ENCODE data around the gene VMO1.

The VMO1 gene

DNA sequence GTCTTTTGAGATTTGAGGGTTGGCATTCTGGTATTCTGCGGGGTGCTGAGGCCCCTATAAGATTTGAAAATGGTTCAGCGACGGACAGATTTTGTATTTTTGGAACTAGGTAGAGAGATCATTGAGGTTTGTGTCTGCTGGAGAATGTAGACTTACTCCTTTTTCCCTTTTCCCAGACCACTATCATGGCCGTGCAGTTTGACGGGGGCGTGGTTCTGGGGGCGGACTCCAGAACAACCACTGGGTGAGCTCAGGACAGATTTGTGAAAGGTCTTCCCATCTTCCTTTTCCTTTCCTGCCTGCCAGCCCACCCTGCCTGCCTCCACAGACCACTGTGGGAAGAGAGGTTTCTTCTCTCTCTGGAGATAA, 10.4 kb upstream of the VMO1 start:
- DNase-seq: peak; percentile 17

DNA sequence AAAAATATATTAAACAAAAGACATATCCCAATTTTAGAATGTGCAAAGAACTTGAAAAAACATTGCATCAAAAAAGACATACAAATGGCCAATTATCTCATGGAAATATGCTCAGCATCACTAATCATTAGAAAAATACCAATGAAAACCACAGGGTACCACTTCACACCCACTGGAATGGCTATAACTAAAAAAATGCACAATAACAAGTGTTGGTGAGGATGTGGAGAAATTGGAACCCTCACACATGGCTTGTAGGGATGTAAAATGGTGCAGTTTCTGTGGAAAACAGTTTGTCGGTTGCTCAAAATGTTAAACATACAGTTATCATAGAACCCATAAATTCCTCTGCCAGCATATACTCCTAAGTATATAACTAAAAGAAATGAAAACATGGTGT, 9.0 kb upstream of the VMO1 start:
- no peak for DNase-seq

DNA sequence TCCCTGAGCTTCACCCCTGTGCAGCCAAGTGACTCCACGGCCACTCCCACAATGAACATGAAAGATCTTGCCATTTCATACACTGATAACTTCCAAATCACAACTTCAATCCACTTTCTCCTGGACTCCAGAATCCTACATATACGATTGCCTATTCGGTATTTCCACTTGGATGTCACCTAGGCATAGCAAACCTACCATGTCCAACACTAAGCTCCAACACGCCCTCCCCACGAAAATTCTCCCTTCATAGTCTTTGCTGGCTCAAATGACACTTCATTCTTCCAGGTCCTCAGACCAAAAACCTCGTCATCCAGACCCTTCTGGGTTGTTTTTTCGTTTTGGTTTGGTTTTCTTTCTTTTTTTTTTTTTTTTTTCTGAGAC, 4.5 kb upstream of the VMO1 start:
- peak; percentile 86 for DNase-seq

DNA sequence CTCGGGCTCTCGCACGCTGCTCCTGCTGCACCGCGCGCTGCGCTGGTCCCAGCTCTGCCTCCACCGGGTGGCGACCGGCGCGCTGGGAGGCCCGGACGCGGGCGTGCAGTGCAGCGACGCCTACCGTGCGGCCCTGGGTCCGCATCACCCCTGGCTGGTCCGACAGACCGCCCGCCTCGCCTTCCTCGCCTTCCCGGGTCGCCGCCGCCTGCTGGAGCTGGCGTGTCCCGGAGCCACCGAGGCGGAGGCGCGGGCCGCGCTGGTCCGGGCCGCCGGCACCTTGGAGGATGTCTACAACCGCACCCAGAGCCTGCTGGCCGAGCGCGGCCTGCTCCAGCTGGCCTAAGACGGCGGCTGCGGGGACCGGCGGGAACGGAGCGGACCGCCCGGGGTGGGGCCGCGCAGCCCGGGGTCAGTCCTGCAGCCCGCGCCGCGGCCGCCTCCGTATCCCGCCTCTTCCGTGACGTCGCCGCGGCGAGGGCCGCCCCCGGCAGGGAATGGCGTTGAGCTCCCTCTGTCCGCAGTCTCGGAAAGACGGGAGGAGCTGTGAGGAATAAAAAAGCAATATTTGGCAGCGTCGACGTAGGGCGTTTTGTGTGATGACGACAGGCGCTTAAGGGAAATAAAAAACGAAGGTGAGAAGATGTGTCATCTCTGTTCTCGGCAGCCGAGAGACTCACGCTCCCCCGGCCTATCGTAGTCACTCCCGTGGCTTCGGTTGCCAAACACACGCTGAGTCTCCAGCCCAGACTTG, 4.0 kb upstream of the VMO1 start:
- peak; percentile 86 for DNase-seq

DNA sequence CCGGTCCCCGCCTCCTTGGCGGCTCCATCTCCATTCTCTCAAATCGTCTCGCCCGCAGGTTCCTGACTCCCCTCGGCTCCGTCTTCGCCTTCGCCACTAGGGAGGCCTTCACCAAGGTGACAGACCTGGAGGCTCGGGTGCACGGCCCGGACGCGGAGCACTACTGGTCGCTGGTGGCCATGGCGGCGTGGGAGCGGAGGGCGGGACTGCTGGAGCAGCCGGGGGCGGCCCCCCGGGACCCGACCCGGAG, 3.5 kb upstream of the VMO1 start:
- no peak for DNase-seq

DNA sequence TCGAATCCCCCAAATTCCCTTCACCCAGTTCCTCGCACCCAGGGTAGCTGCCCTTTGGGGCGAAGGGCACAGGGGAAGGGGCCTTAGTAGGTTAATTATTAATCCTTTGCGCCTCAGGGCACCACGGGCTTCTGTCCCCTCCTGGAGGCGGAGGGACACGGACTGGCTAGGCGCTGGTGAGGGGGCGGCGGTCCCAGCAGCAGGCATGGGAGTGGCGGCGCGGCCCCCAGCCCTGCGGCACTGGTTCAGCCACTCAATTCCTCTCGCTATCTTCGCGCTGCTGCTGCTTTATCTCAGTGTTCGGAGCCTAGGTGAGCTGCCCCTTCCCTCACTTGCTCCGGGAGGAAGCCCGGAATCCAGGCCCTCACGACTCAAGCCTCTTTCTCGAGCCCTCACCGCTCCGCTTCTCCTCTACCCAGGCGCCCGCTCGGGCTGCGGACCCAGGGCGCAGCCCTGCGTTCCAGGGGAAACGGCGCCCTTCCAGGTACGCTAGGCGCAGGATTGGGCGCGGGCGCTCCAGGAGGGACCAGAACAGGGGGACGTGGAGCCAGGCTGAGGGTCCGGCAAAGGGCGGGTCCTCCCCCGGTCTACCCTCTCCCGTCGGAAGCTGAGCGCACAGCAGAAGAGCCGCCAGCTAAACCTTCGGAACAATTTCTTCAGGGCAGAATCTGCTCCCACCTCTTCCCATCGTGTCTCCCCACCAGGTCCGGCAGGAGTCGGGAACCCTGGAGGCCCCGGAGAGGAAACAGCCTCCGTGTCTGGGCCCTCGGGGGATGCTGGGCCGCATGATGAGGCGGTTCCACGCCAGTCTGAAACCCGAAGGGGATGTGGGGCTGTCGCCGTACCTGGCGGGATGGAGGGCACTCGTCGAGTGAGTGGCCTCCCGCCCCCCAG, 2.9 kb upstream of the VMO1 start, which contains the start of gene GLTPD2:
GLTPD2 (plus strand) TSS at position 158 of the 894 bp plus-strand sequence; CDS start at position 206, 48 bp downstream.
- no peak for DNase-seq

DNA sequence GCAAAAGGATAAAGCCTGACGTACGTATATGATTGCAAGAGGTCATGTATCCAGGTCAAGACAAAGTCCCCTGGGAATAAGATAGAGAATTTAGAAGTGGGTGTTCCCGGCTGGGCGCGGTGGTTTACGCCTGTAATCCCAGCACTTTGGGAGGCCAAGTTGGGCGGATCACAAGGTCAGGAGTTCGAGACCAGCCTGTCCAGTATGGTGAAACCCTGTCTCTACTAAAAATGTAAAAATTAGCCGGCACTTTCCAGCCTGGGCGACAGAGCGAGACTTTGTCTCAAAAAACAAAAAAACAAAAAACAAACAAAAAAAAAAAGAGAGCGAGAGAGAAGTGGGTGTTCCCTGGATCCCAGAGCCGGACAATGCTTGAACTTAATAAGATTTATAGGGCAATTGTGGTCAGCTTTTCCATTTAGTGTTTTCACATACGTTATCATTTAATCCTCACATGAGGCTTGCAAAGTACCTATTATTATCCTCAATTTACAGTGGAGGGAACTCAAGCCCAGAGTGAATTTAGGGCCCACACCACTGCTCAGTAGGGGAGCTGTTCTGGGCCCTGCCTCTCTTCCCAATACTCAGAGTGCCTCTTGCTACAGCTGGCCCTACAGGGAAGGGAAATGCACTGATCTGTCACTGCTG, 2.1 kb upstream of the VMO1 start:
- DNase-seq: no peak

DNA sequence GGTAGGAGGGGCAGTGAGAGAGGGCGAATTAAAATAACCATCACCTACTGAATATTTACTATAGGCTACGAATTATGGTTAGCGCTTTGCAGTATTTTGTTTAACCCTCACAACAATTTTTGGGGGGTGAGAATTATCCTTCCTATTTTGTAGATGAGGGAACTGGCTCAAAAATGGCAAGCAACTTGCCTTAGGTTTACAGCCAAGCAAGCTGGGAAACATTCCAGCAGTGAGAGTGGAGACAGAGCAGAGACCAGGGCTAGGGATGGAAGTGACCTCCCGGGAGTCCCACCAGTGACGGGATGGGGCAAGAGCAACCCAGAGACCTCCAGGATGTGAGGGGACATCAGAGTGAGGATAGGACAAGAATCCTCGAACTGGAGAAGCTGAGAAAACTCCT, 352 bp upstream of the VMO1 start:
- no peak for DNase-seq

DNA sequence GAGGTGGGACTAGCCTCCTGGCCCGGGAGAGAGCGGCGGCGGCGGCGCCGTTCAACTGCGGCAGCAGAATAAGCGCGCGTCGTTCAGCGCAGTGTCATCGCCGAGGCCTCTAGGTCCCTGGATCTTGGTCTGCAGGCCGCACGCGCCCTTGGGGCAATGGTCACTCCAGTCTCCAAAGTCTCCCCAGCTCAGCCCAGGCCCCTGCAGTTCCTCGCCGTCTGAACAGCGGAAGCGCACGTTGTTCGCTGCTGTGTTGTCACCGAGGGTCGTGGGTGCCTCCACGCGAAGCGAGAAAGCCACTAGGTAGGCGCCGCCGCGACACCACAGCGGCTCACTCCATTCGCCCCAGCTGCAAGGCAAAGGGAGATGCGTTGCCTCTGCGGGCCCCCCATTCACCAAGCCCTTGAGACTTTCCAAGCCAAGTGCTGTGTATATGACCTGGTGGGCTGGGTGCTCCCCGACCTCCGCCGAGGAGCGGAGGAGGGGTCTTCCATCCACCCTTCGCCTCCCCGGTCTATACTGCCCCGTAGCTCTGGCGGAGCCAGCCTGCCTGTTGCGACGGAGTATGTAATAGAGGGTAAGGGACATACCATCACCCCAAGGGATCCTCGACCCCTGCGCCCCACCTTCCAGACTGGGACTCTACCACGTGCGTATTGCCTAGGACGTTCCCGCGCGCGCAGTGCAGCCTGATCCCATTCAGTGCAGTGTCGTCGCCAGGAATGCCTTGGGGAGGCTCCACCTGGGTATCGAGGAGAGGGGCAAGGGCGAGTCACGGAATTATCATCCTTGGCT, 656 bp downstream of the VMO1 start:
- DNase-seq: no peak

DNA sequence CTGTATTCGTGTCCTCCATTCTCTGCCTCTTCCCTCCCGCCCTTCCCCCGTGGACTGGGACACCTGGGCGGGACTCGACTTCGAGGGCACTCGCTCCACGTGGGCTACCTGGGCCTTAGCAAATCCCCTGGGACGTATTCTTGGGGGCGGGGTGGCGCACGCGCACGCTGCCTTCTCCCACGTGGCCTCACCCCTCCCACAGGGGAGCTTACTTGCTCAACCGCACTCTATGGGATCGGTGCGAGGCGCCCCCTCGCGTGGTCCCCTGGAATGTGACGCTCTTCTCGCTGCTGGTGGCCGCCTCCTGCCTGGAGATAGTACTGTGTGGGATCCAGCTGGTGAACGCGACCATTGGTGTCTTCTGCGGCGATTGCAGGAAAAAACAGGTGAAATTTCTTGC, 3.5 kb downstream of the VMO1 start:
- no peak for DNase-seq

DNA sequence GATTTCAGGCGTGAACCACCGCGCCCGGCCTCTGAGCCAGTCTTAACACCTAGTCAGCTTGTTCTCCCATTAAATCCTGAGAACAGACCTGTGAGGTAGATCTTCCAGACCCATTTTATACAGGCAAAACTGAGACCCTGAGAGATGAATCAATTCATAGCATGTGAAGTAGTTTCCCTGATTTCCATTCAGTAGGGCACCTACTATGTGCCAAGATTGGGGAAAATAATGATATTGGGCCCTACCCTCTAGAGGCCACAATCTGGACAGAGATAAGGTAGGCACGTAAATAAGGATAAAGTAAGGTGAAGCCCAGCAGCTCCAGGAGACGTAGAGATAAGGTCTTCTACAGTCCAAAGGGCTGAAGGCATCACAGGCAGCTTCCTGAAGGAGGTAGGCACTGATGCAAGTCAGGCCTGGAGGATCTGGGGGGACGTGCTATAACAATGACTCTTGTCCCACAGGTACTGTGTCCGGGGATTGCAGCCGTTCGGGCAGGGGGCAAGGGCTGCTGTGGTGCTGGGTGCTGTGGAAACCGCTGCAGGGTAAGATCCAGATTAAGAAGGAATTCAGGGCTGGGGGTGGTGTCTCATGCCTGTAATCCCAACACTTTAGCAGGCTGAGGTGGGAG, 5.7 kb downstream of the VMO1 start:
- no peak for DNase-seq

DNA sequence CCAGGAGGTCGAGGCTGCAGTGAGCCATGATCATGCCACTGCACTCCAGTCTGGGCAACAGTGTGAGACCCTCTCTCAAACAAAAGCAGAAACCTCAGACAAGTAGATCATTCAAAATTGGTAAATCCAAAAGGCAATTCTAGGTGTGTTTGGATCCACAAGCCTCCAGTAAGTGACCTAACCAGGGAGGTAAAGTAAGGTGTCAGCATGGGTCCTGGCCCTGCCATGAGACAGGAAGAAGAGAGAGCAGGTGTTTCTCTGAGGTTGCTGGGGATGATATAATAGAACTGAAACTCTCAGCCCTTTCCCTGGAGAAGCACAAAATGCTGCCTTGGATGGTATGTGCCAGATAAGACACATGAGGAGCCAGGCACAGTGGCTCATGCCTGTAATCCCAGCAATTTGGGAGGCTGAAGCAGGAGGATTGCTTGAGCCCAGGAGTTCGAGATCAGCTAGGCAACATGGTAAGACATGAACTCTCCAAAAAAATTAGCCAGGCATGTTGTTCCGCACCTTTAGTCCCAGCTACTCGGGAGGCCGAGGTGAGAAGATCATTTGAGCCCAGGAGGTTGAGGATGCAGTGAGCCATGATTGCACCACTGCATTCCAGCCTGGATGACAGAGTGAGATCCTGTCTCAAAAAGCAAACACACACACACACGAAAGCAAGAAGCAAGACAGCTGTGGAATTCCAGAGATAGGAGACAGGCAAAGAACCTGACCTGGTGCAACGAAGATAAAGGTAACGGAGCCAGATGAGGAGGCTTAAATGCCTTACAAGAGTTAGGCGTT, 8.0 kb downstream of the VMO1 start:
- no peak for DNase-seq

DNA sequence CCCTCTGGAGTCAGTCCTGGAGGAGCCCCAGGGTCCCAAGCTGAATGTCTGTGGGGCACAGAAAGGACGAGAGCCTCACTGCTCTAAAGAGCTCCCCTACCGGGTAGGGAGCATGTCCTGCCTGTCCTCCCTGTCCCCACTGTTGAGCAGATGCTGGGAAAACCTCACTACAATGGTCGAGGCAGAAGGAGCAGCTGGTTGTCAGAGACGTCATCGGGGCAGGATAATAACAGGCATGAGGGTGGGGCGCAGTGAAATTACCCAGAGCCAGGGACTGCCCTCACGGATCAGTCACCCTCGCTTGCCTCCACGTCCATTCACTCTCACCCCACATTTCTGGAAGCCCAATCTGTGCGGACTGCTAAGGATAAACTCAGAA, 13.9 kb downstream of the VMO1 start:
- DNase-seq: peak; percentile 43

DNA sequence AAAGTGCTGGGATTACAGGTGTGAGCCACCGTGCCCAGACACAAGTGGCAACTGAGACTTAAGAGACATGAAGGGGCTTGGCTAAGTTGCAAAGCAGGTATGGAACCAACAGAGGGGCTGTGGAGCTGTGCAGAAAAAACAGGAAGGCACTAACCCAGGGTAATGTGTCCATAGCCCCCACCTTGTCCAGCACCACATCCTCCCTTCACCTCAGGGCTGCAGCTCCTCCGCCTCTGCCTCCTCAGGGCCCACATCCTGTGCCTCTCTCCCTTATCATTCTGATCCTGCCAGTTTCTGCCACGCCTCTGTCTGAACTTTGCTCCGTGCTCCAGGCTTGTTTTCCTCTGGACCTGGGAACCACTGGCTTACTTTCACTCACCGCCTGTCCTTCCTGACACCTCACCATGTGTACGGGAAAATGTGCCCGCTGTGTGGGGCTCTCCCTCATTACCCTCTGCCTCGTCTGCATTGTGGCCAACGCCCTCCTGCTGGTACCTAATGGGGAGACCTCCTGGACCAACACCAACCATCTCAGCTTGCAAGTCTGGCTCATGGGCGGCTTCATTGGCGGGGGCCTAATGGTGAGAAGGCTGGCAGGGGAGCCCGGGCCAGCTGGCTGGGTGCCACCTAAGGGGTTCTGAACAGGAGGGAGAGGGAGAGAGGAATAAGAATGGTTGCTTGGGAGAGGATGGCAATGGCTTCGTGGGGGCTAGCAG, 14.5 kb downstream of the VMO1 start, which contains the start of gene TM4SF5:
TM4SF5 (plus strand) TSS at position 368 of the 716 bp plus-strand sequence; CDS start at position 405, 37 bp downstream.
- peak; percentile 18 for DNase-seq

DNA sequence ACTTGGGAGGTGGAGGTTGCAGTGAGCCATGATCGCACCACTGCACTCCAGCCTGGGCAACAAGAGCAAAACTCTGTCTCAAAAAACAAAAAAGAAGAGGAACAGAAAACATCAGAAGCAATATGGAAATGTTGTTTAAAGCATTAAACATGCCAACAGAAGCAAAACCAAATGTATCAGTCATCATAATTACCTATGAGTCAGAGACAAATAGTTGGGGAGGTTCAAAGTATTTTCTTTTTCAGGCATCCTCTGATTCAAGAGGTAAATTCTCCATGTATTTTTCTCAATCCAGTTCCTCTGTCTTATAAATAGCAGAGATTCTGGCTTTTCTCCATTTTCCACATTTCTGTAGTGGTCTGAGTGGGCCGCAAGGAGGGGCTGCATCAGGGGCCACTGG, 16.5 kb downstream of the VMO1 start:
- DNase-seq: no peak

DNA sequence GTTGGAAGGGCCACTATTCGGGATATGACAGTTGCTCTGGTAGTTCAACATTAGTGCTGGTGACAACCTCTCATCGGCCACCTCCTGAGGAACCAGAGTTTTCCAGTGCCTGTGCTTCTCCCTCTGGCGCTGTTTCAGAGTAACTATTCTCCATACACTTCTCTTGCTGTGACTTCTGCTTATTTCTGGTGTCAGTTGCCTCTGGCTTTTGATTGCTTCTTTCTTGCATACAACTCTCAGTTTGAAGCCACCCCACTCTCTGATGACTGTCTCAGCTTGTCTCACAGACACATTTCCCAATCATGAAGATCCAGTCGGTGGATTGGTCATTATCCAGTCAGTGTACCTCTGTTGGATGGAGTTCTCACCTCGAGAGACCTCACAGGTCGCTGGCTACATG, 17.9 kb downstream of the VMO1 start:
- no peak for DNase-seq

DNA sequence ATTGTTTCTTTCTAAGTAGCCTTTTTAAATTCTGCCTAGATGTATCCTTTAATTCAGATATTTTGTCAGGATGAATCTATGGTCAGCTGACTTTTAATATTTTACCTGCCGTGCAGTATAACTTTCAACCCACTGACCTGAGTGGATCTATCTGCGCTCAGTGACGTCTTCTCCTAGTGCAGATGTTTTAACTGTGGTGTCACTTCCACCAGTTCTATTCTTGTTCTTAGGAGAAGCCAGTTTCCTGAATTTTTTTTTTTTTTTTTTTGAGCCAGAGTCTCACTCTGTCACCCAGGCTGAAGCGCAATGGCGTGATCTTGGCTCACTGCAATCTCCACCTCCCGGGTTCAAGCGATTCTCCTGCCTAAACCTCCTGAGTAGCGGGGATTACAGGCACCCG, 19.4 kb downstream of the VMO1 start:
- no peak for DNase-seq

DNA sequence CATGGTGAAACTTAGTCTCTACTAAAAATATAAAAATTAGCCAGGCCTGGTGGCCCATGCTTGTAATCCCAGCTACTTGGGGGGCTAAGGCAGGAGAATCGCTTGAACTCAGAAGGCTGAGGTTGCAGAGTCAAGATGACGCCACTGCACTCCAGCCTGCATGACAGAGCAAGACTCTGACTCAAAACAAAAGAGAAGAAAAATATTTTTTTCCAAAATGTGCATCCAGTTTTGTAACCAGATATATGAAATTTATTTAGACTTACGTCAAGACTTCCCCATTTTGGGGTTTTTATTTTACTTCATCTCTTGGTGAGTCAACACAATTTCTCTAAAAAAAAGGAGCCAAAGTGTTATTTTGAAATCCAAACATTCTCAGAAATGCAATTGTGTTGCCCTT, 20.0 kb downstream of the VMO1 start:
- DNase-seq: no peak

DNA sequence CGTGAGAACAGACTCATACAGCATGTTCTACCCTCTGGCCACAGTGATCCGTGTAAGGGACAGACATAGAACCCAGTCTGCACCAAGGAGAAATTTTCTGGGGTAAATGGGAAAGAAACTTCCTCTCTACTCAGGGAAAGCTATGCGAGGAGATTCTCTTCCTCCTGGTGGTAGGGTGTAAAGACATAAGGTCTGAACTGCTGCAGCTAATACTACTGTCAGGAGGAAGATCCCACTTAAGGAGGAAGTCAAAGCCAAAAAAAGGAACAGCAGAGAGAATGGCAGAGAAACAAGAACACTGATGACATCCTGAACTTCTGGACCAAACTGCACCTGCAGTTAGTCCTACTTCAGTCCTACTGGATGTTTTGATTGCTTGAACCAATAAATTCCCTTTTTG, 21.6 kb downstream of the VMO1 start:
- DNase-seq: no peak

DNA sequence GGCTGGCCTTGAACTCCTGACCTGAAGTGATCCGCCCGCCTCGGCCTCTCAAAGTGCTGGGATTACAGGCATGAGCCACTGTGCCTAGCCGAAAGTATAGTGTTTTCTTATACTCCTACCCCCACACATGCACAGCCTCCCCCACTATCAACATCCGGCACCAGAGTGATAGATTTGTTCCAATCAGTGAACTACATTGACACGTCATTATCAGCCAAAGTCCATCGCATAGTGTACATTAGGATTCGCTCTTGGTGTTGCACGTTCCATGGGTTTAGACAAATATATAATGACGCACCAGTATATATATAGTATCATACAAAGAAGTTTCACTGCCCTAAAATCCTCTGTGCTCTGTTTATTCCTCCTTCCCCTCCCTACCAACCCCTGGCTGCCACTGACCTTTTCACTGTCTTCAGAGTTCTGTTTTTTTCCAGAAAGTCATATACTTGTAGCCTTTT, 26.4 kb downstream of the VMO1 start:
- no peak for DNase-seq

DNA sequence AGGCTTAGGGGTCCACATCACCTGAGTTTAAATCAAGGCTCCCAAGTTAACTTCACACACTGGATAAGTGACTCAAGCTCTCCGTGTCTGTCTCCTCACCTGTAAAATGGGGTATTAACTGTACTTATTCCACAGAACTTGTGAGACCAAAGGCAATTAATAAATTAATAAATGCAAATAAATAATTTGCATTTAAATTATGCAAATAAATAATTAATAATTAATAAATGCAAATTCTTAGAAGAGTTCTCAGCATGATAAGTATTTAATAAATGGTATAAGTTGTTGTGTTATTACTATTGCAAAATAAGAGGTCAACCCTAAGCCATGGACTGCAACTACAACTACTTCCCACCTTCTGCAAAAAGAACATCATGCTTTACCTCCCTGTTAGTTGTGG, 32.8 kb downstream of the VMO1 start:
- DNase-seq: no peak
